DMS53 (cell line): ENCODE results near the gene DENND6A.
"Not testable (repeated sequence)": the region's sequence is repeated elsewhere in the genome, so short reads cannot be mapped to it uniquely, and the experiment has no call there.

Source experiments
- DNase-seq: peaks from one replicate; lab custom pipeline; 2025; lab: John Stamatoyannopoulos, UW

DENND6A gene

DNA sequence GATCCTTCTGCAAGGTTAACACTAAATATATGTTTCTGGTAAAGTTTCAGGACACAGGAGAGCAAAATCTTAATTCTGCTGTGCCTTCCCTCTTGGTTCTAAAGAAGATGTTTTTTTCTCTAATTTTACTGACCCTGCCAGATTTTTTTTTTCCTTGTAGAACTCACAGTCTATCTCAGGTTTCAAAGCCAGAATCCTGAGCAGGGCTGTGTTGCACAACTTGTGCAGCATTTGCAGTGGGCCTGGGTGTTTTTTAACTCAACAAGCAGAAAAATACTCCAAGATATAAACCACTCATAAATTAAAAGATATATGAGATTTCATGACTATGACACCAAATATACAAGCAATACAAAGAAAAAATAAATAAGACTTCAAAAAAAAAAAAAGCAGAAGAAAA, 55.5 kb downstream of the DENND6A start:
- DNase-seq = no peak

GRCh38 chr3:57634259-57634658, 58.6 kb downstream of the DENND6A start:
- DNase-seq = not testable (repeated sequence)

DNA sequence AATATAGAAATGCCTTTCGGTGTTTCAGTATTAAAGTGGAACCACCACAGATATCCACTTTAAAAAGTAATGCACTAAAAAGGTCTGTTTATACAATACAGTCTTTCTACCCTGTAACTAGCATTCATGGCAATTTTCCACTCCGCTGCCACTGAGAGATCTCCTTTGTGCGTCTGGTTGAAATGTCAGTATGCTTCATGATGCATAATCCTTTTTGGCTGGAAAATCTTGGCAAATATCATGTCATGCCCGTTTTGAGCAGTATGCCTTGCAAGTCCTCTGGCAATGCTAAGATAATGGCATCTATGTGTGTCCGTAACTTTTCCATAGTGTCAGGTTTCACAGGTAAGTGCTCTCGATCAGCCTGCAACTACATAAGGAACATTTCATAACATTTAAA, 64.9 kb downstream of the DENND6A start:
- DNase-seq = no peak

DNA sequence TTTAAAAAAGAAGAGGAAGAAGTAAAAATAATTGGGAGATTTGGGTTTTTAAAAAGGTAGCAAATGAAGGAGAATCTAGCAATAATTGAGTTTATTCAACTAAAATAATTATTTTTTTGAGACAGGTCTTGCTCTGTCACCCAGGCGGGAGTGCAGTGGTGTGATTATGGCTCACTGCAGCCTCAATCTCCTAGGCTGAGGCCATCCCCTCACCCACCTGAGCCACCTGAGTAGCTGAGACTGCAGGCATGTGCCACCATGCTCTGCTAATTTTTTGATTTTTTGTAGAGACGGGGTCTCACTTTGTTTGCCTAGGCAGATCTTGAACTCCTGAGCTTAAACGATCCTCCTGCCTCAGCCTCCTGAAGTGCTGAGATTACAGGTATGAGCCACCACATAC, 68.1 kb downstream of the DENND6A start:
- DNase-seq = no peak

- DNase-seq = no peak
Observed at GRCh38 chr3:57622362-57622761, 70.5 kb downstream of the DENND6A start.

DNA sequence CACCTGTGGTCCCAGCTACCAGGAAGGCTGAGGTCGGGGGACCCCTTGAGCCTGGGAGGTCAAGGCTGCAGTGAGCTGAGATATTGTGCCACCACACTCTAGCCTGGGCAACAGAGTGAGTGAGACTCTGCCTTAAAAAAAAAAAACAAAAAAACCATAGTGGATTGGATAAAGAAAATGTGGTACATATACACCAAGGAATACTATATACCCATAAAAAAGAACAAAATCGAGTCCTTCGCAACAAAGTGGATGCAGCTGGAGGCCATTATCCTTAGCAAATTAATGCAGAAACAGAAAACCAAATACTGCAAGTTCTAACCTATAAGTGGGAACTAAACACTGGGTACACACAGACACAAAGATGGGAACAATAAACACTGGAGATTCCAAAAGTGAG, 75.1 kb downstream of the DENND6A start:
- no peak for DNase-seq

- no peak for DNase-seq
Observed at GRCh38 chr3:57616233-57616632, 76.6 kb downstream of the DENND6A start.

DNA sequence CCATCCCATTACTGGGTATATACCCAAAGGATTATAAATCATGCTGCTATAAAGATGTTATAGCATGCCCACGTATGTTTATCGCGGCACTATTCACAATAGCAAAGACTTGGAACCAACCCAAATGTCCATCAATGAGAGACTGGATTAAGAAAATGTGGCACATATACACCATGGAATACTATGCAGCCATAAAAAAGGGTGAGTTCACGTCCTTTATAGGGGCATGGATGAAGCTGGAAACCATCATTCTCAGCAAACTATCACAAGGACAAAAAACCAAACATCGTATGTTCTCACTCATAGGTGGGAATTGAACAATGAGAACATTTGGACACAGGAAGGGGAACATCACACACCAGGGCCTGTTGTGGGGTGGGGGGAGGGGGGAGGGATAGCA, 81.0 kb downstream of the DENND6A start:
- not testable (repeated sequence) for DNase-seq

DNA sequence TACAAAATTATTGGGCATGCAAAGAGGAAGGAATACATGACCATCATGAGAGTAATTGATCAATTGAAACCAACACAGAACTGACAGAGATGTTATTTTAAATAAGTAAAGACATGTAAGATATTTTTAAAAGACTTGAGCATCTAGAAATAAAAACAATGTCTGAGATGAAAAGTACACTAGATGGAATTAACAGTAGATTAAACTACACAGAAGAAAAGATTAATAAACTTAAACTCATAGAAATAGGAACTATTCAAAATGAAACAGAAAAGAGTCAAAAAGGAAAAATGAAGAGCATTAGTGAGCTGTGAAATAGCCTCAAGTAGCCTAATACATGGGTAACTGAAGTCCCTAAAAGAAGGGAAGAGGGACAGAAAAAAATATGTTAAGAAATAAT, 87.2 kb downstream of the DENND6A start:
- DNase-seq = no peak

DNA sequence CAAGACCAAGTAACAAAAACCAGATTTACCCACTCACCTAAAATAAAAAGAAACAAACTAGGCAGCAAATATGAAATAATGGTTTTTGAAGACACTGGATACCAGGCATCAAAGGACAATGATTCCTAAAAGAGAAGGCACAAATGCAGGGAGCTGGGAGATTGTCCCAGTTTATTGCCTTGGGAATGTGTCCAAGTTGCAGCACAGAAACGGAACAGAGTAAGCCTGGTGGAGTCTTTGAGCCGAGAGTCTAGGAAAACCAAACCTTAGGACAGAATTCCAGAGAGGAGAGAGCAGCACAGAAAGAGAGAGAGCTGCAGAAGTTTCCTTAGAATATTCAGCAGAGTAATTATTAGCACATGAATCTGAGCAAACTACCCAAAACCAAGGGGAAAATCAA, 87.9 kb downstream of the DENND6A start:
- DNase-seq = no peak

DNA sequence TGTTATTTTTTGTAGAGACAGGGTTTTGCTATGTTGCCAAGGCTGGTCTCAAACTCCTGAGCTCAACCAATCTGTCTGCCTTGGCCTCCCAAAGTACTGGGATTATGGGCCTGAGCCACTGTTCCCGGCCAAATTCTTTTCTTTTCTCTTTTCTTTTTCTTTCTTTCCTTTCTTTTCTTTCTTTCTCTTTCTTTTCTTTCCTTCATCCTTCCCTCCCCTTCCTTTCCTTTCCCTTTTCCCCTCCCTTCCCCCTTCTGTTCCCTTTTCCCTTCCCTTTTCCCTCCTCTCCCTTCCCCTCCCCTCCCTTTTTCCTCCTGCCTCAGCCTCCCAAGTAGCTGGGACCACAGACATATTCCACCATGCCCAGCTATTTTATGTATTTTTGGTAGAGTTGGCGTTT, 92.7 kb downstream of the DENND6A start:
- DNase-seq = no peak

DNA sequence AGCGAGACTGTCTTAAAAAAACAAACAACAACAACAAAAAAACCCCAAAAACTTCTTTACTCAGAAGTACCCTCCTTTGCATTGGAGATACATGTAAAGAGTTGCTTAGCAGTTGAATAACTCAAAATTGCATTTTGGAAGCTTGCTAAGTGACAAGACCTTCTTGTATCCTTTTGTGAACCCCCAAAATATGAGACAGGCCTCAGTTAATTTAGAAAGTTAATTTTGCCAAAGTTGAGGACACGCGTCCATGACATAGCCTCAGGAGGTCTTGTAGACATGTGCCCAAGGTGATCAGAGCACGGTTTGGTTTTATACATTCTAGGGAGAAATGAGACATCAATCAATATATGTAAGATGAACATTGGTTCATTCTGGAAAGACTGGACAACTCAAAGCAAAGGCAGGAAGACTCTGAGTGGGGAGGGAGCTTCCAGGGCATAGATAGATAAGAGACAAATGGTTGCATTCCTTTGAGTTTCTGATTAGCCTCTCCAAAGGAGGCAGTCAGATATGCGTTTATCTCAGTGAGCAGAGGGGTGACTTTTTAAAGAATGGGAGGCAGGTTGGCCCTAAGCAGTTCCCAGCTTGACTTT, 94.0 kb downstream of the DENND6A start:
- no peak for DNase-seq

GRCh38 chr3:57597127-57597923, 95.6 kb downstream of the DENND6A start, which contains the start of gene ARF4:
TSS of gene ARF4 (minus strand) at chr3:57597344. CDS start at chr3:57597140, 204 bp downstream.
- DNase-seq = peak; percentile 95

DNA sequence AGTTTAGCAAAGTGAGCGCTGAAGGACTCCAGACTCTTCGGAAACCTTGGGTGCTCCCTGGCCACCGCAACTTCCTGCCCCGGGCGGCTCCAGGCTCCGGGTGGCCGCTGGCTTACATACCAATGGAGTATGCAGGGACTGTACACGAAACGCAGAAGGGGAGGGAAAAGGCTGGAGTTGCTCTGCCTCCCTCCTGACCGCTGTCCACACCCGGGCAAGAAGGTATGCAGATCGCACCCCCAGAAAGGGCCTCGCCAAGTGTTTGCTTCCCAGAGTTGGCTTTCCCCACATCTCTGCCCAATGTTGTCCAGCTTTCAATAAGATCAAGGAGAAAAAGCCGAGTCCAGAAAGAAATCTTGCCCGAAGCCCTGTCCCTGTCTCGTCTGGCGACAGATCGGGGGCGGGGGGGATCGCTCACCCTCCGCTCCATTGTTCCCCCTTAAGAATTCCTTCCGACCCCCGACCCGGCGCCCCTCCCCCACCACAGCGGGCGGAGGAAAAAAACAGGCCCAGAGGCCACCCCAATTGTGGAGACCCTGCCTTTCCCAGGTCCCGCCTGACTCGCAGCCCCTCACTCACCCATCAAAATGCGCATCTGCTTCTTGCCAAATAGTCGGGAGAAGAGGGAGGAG, 96.3 kb downstream of the DENND6A start:
- DNase-seq = peak; percentile 59

GRCh38 chr3:57594576-57594975, 98.3 kb downstream of the DENND6A start:
- DNase-seq = no peak

DNA sequence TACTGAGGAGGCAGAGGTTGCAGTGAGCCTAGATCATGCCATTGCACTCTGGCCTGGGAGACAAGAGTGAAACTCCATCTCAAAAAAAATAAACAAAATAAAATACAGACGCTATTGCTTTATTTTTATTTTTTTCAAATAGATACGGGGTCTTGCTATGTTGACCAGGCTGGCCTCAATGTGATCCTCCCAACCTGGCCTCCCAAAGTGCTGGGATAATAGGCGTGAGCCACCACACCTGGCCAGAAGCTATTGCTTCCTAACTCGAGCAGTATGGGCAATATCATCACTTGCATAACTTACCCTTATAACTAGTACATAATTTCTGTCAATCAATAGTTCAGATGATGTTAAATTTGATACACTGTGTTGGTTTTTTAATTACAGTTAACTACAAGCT, 98.7 kb downstream of the DENND6A start:
- DNase-seq = no peak

DNA sequence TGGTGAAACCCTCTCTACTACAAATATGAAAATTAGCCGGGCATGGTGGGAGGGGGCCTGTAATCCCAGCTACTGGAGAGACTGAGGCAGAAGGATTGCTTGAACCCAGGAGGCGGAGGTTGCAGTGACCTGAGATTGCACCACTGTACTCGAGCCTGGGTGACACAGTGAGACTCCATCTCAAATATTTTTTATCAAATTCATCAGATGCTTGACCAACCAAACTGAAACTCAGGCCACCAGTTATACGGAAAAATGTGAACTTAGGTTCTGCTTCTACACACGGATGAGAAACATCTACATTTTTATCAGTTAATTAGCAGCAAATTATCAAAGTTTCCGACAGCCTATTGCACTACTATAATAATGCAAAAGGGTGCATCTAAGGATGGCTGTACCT, 100.6 kb downstream of the DENND6A start:
- DNase-seq = no peak

GRCh38 chr3:57587905-57588304, 105.0 kb downstream of the DENND6A start:
- no peak for DNase-seq

GRCh38 chr3:57586778-57587177, 106.1 kb downstream of the DENND6A start:
- no peak for DNase-seq

GRCh38 chr3:57583544-57583943, 109.3 kb downstream of the DENND6A start:
- DNase-seq = no peak

DNA sequence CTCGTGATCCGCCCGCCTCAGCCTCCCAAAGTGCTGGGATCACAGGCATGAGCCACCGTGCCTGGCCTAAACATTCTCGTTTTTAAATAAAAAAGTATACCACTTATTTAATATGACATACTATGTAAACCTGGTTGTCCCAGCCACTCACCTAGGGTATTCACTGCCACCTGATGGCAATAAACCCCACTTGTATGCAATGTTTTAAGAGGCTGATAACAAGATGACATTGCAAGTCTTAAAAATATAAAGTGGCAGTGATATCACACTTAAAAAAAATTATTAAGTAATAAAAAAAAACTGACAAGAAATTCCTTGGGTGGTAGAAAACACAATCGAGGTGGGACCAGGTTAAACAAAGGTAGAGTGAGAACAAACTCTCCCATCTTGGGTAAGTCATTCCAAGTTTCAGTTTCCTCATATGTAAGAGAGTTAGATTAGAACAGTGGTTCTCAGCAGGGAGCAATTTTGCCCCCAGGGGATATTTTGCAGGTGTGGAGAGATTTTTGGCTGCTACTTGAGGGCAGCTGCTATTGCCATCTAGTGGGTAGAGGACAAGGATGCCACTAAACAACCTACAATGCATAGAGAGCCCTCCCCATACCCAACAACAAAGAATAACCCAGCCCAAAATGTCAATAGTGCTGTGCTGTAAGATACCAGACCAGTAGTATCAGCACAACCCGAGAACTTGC, 110.3 kb downstream of the DENND6A start:
- DNase-seq = no peak

DNA sequence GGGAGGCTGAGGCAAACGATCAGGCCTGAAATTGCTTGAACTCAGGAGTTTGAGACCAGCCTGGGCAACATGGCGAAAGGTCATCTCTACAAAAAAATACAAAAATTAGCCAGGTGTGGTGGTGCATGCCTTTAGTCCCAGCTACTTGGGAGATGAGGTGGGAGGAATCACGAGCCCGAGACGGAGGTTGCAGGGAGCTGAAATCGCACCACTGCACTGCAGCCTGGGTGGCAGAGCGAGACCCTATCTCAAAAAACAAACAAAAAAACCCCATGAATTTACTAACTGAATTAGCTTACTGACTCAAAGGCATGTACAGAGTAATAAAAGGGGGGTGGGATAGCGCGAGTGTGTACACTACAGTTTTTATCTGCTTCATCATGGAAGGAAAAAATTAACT, 115.1 kb downstream of the DENND6A start:
- no peak for DNase-seq
